GM18519 (cell line): ENCODE data around the gene RAB3GAP2.
"Not testable (repeated sequence)": the region's sequence is repeated elsewhere in the genome, so short reads cannot be mapped to it uniquely, and the experiment has no call there.

Experiments used
- ATAC-seq: cut with Tn5 transposase; IDR thresholded peaks from one replicate; pipeline ENCODE4 v1.9.1; 2021; ENCODE audit warnings: mild to moderate bottlenecking, moderate library complexity; ENCODE audit not compliant: unreplicated experiment, low FRiP score

The RAB3GAP2 gene

GRCh38 chr1:220204758-220205157, 67.5 kb downstream of the RAB3GAP2 start:
- not testable (repeated sequence) for ATAC-seq

- no peak for ATAC-seq
Observed at GRCh38 chr1:220203816-220204215, 68.4 kb downstream of the RAB3GAP2 start.

- no peak for ATAC-seq
Observed at GRCh38 chr1:220198186-220199005, 73.9 kb downstream of the RAB3GAP2 start.

- ATAC-seq: no peak
Observed at GRCh38 chr1:220195701-220196100, 76.6 kb downstream of the RAB3GAP2 start.

GRCh38 chr1:220189750-220190347, 82.4 kb downstream of the RAB3GAP2 start:
- ATAC-seq: no peak

- no peak for ATAC-seq
Observed at GRCh38 chr1:220188538-220188937, 83.7 kb downstream of the RAB3GAP2 start.

GRCh38 chr1:220186752-220187151, 85.5 kb downstream of the RAB3GAP2 start:
- no peak for ATAC-seq

- no peak for ATAC-seq
Observed at GRCh38 chr1:220184506-220184905, 87.7 kb downstream of the RAB3GAP2 start.

GRCh38 chr1:220182656-220183055, 89.6 kb downstream of the RAB3GAP2 start:
- no peak for ATAC-seq

- ATAC-seq: no peak
Observed at GRCh38 chr1:220182111-220182510, 90.1 kb downstream of the RAB3GAP2 start.

- ATAC-seq: no peak
Observed at GRCh38 chr1:220176540-220176939, 95.7 kb downstream of the RAB3GAP2 start.

- no peak for ATAC-seq
Observed at GRCh38 chr1:220170836-220171526, 101.3 kb downstream of the RAB3GAP2 start.

- ATAC-seq: not testable (repeated sequence)
Observed at GRCh38 chr1:220169887-220170286, 102.4 kb downstream of the RAB3GAP2 start.

- no peak for ATAC-seq
Observed at GRCh38 chr1:220166853-220167252, 105.4 kb downstream of the RAB3GAP2 start.

- ATAC-seq: no peak
Observed at GRCh38 chr1:220164517-220164916, 107.7 kb downstream of the RAB3GAP2 start.

GRCh38 chr1:220164116-220164515, 108.1 kb downstream of the RAB3GAP2 start:
- no peak for ATAC-seq

- ATAC-seq: no peak
Observed at GRCh38 chr1:220160027-220160426, 112.2 kb downstream of the RAB3GAP2 start.

- ATAC-seq: no peak
Observed at GRCh38 chr1:220159041-220159440, 113.2 kb downstream of the RAB3GAP2 start.

GRCh38 chr1:220158530-220158929, 113.7 kb downstream of the RAB3GAP2 start:
- not testable (repeated sequence) for ATAC-seq

- no peak for ATAC-seq
Observed at GRCh38 chr1:220157738-220158137, 114.5 kb downstream of the RAB3GAP2 start.

GRCh38 chr1:220156620-220157146, 115.6 kb downstream of the RAB3GAP2 start:
- no peak for ATAC-seq
